Hypothalamus (tissue), 51 donors: ENCODE results near the gene TACC2.
"Not testable (repeated sequence)": the region's sequence is repeated elsewhere in the genome, so short reads cannot be mapped to it uniquely, and the experiment has no call there.

ENCODE experiments used
- DNase-seq, 51 donors: peaks; one replicate each; lab custom pipeline; 2025; lab: John Stamatoyannopoulos, UW

The TACC2 gene

DNA sequence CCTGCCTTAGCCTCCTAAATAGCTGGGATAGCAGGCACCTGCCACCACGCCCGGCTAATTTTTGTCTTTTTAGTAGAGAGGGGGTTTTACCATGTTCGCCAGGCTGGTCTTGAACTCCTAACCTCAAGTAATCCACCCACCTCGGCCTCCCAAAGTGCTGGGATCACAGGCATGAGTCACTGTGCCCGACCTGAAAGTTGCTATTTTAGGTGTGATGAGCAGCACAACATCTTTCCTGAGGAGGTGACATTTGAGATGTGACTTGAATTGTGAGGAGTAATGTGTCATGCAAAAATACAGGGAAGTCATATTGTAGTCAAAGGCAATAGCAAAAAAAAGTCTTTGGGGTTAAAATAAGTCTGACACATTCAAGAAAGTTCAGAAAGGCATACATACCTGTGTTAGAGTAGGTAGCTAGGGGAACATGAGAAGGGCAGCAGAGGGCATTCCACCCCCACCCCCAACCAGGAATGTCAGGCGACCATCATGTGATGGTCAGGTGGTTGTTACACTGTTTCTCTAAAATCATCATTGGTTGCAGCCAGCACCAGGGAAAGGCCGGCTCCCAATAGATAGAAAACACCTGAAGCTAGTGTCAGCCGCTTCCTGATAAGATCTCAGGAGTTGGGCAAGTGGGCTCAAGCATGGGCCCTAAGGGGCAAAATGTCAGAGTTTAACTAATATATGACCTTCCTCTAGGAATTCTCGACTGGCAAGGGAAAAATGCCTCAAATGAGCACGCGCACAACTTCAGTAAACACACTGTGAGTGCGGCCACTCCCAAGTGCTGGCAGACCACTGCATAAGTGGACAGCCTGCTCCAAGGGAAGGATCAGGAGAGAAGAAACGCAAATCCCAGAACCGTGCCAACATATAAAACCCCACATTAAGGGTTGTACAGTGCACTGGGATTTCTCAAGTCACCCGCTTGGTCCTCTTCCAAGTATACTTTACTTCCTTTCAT, at the start of gene TACC2:
TACC2 (plus strand) TSS at position 803 of the 964 bp plus-strand sequence. CDS start 32,819 bp downstream, outside the sequence.
- no peak for DNase-seq

- no peak for DNase-seq
Observed at GRCh38 chr10:121941532-121941931, 47.4 kb upstream of the TACC2 start.

- DNase-seq, result no peak
Observed at GRCh38 chr10:121942749-121943416, 46.1 kb upstream of the TACC2 start.

GRCh38 chr10:121947343-121948330, 41.3 kb upstream of the TACC2 start:
- peak in 1 of 51 donors; percentile 6 for DNase-seq

GRCh38 chr10:121949049-121949448, 39.9 kb upstream of the TACC2 start:
- DNase-seq, result no peak

DNA sequence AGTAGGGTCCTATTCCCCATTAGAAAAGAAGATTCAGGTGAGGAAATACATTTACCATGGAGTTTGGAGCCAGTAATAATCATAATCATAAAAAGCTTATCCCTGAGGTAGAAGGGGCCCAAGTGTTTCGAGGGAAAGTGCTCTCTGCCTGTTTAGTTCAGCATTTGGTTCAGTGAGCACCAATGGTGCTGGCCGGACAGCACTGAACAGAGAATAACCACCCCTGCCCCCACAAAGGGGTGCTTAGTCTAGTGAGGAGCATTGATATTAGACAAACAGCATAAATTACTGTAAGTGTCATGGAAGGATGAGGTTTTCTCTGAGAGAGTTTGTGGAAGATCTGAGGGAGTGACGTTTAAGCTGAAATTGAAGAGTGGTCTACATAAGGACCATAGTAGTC, 39.5 kb upstream of the TACC2 start:
- DNase-seq, result no peak

GRCh38 chr10:121952226-121952625, 36.7 kb upstream of the TACC2 start:
- DNase-seq, result no peak

DNA sequence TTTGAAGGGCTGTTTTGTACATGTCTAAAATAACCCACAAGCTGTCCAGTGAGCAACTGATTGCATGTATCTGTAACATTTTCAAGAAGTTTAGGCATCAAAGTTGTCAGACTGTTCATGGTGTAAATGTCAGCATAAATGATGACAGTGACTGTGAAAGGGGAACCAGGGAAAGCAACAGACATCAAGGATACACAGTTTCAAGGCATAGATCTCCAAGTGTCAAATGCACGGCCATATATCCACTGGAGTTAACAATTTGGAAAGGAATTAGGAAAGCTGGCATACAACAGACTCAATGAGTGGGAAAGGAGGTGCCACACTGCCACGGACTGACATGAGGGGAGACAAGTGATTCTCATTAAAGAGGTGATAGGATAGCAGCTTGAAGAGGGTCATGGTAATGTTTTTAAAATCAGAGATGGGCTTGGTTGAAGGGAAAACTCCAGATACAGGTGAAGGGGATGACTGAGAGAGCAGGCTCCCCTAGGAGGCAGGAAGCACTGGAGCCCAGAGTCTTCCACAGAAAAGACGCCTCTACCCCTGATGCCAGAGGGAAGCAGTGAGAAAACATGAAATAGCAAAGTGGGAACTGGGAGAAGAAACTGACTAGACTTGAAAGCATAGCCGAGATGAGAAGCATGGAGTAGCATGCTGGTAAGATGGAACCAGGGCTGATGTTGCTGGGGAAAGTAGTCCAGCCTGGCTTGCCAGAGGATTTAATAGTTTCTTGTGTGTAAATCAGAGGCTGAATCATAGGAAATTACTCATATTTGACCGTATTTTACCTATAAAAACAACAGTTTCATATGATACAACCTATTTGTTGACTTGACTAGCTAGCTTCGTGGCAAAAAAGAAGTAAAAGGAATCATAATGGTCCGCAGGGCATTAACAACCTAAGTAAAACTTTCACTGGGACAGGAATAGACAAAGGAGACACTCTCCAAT, 32.6 kb upstream of the TACC2 start:
- no peak for DNase-seq

GRCh38 chr10:121959671-121960070, 29.3 kb upstream of the TACC2 start:
- DNase-seq, result no peak

DNA sequence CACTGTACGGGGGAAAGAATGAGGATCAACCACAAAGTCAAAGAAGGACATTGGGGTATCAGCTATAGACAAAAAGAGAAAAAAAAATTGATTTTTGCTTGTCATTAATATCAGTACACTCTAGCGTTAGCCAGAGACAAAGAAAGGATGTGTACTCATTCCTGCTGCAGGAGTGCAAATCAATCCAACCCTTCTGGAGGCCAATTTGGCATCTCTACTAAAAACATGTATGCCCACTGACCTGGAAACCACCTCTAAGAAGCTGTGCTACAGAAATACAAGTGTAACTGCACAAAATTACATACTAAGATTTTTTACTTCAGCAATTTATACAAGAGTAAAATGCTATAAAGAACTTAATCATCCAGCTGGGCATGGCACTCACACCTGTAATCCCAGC, 27.5 kb upstream of the TACC2 start:
- no peak for DNase-seq

GRCh38 chr10:121965996-121966395, 23.0 kb upstream of the TACC2 start:
- no peak for DNase-seq

DNA sequence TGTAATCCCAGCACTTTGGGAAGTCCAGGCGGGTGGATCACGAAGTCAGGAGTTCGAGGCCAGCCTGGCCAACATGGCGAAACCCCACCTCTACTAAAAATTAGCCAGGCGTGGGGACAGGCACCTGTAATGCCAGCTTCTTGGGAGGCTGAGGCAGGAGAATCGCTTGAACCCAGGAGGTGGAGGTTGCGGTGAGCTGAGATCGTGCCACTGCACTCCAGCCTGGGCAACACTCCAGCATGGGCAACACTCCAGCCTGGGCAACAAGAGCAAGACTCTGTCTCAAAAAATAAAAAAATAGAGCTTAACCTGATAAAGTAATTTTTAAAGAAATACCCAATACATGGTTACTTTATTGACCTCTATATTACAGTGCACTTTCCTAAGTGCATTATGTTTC, 19.9 kb upstream of the TACC2 start:
- not testable (repeated sequence) for DNase-seq

GRCh38 chr10:121974019-121974534, 14.9 kb upstream of the TACC2 start:
- DNase-seq, result peak in 1 of 51 donors; percentile 20

DNA sequence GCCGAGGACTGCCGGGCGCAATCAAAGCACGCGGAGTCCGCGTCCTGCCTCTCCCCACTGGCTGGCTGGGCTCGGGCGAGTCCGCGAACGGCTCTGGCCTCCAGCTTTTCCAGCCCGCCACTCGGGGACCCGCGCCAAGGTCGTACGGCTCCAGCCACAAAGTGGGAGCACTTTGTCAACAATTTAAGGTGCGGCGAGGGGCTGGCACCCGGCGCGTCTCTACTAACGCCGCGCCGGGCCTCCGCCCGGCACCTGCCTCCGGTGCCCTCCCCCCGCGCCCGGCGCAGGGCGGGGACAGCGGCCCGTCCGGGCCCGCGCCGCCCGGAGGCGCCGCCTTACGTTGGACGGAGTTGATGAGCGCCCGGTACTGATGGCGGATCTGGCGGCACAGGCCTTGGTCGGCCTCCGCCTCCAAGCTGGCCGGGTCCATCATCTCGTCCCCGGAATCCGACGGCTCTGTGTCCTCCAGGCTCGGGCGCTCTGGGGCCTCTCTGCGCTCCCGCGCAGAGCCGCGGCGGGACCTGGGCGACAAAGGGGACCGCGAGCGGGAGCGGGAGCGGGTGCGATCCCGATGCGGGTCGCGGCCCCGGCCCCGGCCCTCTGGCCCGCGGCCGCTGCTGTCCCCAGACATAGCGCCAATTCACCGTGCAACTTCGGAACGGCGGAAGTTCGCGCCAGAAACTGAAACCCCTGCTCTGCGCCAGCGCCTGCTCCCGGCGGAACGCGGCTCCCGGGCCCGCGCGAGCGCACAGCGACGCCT, 14.2 kb upstream of the TACC2 start, which contains the start of gene NSMCE4A:
NSMCE4A (minus strand) TSS at position 683 of the 760 bp plus-strand sequence; CDS start at position 631, 52 bp downstream.
- peak in 49 of 51 donors; percentile 17 to 79 (median 62) for DNase-seq

GRCh38 chr10:121975295-121976086, 13.5 kb upstream of the TACC2 start:
- DNase-seq, result peak in 5 of 51 donors; percentile 28 to 41 (median 36)

GRCh38 chr10:121976607-121977006, 12.4 kb upstream of the TACC2 start:
- no peak for DNase-seq

- DNase-seq, result no peak
Observed at GRCh38 chr10:121978511-121978910, 10.5 kb upstream of the TACC2 start.
